Left renal cortex interstitium (tissue), 4 donors: ENCODE results near the gene DOHH. TPM values are rescaled to one million over a fixed set of nuclear protein-coding genes. Genes with fewer than 3 reads are reported as not detected.
"Not testable (repeated sequence)": the region's sequence is repeated elsewhere in the genome, so short reads cannot be mapped to it uniquely, and the experiment has no call there.

Source experiments
- DNase-seq, 4 donors: peaks; one replicate each; pipeline ENCODE4 v3.0.0-alpha.2; 2013; ENCODE audit warnings: low read depth in 4 of 4, low spot score in 2 of 4, missing footprints in 1 of 4
- polyA plus RNA-seq, 4 donors: library from polyadenylated mRNA; unstranded; fragments of 120-200 nt; gene quantifications; one replicate each; pipeline ENCODE4 v1.2.1, GENCODE V29; 2013; ENCODE audit not compliant: insufficient read length in 4 of 4

The DOHH gene
- polyA plus RNA-seq, 4 donors, result 6.2 to 11.6 (median 10.1) TPM

GRCh38 chr19:3448616-3449334, 51.7 kb downstream of the DOHH start:
- DNase-seq, result no peak

DNA sequence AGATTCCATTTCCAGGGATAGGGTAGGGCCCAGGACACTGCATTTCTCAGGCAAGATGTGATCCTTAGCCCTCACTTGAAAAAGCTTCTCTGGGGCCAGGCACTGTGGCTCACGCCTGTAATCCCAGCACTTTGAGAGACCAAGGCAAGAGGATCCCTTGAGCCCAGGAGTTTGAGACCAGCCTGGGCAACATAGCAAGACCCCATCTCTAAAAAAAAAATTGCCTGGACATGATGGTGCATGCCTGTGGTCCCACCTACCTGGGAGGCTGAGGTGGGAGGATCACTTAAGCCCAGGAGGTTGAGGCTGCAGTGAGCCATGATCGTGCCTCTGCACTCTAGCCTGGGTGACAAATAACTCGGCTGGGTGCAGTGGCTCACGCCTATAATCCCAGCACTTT, 53.8 kb downstream of the DOHH start:
- not testable (repeated sequence) for DNase-seq

DNA sequence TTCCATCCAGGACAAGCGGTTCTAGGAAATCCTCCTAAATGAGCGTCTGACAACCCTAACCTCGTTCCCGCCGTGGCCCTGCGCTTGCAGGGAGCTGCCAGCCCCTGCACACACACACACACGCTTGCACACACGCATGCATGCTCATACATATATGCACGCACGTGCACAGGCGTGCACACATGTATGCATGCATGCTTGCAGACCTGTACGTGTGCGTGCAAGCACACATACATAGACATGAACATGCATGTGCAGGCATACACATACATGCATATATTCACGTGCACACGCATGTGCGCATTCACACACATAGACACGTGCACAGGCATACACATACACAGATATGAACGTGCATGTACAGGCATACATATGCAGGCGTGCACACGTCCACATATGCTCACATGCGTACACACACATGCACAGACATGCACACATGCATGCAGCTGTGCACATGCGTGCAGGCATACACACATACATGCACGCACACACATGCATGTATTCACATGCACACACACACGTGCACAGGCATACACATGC, 55.7 kb downstream of the DOHH start:
- no peak for DNase-seq

- DNase-seq, result no peak
Observed at GRCh38 chr19:3443840-3444694, 56.4 kb downstream of the DOHH start.

DNA sequence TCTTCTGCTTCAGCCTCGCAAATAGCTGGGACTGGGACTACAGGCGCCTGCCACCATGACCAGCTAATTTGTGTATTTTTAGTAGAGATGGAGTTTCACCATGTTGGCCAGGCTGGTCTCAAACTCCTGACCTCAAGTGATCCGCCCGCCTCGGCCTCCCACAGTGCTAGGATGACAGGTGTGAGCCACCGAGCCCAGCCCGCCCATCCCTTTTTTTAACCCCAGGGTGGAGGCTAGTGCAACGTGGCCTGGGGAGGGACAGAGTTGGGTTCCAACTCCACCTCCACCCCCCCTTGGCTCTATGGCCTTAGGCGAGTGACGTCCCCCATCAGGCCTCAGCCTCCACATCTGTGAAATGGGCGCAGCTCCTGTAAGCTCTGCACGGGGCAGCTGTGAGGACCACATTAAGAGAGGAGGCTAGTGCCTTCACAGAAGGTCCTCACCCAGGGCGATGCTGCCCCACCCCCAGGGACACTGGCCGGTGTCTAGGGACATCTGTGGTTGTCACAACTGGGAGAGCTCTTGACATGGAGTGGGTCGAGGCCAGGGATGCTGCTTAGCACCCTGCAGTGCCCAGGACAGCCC, 57.9 kb downstream of the DOHH start:
- DNase-seq, result no peak

DNA sequence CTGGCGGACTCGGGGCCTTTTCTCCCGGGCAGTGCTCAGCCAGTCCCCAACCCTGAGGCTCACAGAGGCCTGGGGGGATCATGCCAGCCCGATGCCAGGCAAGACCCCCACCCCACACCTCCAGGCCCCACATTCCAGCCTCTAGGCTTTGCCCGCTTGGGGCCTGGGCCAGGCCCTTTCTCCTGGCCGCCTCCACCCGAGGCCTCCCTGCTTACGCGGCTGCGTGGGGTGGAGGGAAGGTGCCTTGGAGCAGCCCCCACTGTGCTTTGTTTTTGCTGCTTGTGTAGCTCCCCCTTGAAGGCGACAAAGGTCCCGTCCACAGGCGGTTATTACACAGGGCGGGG, 58.5 kb downstream of the DOHH start:
- no peak for DNase-seq

DNA sequence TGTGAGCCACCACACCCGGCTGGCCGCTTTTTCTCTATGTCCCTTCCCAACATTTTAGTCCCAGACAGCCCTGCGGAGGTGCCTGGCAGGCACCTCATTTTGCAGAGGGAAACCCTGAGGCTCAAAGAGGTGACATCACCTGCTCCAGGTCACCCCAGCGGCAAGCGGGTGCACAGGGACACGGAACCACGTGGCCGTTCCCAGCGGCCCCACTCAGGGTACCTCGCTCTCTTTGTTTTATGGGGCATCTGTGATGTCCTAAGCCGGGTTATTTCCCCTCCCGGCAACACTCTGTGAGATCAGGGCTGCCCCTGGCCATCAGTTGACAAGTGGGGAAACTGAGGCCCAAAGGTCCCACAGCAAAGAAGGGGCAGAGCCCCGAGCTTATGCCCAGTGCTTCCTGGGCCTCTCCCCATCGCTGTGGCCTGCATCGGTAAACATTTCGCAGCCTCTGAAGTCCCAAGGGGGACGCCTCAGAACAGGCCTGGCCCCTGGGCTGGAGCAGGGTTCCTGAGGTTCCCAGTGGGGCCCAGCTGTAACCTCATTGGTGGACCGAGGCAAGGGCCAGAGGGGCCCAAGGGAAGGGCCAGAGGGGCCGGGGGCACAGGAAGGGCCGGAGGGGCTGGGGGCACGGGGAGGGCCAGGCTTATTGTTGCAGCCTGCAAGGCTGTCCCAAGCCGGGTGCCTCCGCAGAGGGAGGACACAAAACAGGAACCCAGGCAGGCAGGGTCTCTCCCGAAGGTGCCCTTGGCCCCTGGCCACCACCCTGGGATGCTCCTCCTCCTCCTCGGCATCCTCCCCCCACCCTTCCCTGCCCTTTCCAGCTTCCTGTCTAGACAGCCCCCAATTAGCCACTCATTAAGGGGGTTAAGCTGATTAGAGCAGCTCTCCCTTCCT, 59.1 kb downstream of the DOHH start:
- no peak for DNase-seq

Other genes starting within 250 kb of the DOHH start
- 10 to 100 TPM; 18.7 to 37.9 (median 26.0) TPM for gene NFIC, start 134.1 kb downstream of the DOHH start, polyA plus RNA-seq
- gene SMIM24, start 20.1 kb downstream of the DOHH start, polyA plus RNA-seq, result 100 to 1,000 TPM; 454 to 598 (median 485) TPM
- under 1 TPM in 2 of 4 donors, not detected in 2; 0.28 to 0.95 TPM for gene SMIM44, start 17.2 kb downstream of the DOHH start, polyA plus RNA-seq
- 10 to 100 TPM; 45.1 to 72.5 (median 59.0) TPM for gene FZR1, start 5.6 kb upstream of the DOHH start, polyA plus RNA-seq
- gene TEKTIP1, start 38.5 kb upstream of the DOHH start, polyA plus RNA-seq, result 1 to 10 TPM; 3.1 to 9.0 (median 7.0) TPM
- 10 to 100 TPM; 44.5 to 76.8 (median 61.8) TPM for gene MFSD12, start 56.9 kb upstream of the DOHH start, polyA plus RNA-seq
- gene HMG20B, start 72.3 kb upstream of the DOHH start, polyA plus RNA-seq, result 100 to 1,000 TPM in 1 of 4 donors, 10 to 100 TPM in 3; 67.9 to 111 (median 91.2) TPM
- gene GIPC3, start 84.8 kb upstream of the DOHH start, polyA plus RNA-seq, result 1 to 10 TPM; 2.3 to 3.3 (median 2.8) TPM
- 1 to 10 TPM; 2.3 to 3.8 (median 3.1) TPM for gene TBXA2R, start 106.2 kb upstream of the DOHH start, polyA plus RNA-seq
- gene CACTIN, start 126.1 kb upstream of the DOHH start, polyA plus RNA-seq, result 10 to 100 TPM; 18.6 to 35.0 (median 29.3) TPM
- 10 to 100 TPM; 18.3 to 37.0 (median 28.8) TPM for gene PIP5K1C, start 199.8 kb upstream of the DOHH start, polyA plus RNA-seq
- gene TJP3, start 207.7 kb upstream of the DOHH start, polyA plus RNA-seq, result 10 to 100 TPM in 3 of 4 donors, 1 to 10 TPM in 1; 8.6 to 16.0 (median 11.3) TPM